Left cardiac atrium (tissue), 4 donors: Measurements from ENCODE around the gene GNGT1. TPM values are rescaled to one million over a fixed set of nuclear protein-coding genes. Genes with fewer than 3 reads are reported as not detected.

Source experiments
- ATAC-seq, 2 donors: fragments of 200-7000 bp; cut with Tn5 transposase; one replicate each; pipeline ENCODE4 v1.9.1; 2020; ENCODE audit warnings: mild to moderate bottlenecking in 2 of 2, moderate library complexity in 2 of 2
- DNase-seq: peaks from one replicate; pipeline ENCODE4 v3.0.0-alpha.2; 2020
- intact Hi-C, 2 donors: fragments of 100-400 bp; cut with DNase I; formaldehyde crosslinking; loops; one replicate each; pipeline versions ENCODE4 v1.14.1 to v1.15.1; 2022 to 2023
- total RNA-seq, 2 donors: library from RNA; stranded (reverse); fragmentation: NEBNext Ultra II Directional; extraction: Animal tissue kit (Norgen Biotek cat#: 25700); gene quantifications; one replicate each; pipeline ENCODE4 v1.2.1, GENCODE V29; 2021
- donor health status: DM: no; HTN: yes; CAD: no.
- donor health status: DM: no; HTN: yes; CAD: no; lungs with severe emphysema.
- donor health status: DM: yes; HTN: yes; CAD: no.
- donor health status: Dilated cardiomyopathy.

GNGT1 gene
- total RNA-seq, 2 donors from 2014 or later, result not detected

DNA sequence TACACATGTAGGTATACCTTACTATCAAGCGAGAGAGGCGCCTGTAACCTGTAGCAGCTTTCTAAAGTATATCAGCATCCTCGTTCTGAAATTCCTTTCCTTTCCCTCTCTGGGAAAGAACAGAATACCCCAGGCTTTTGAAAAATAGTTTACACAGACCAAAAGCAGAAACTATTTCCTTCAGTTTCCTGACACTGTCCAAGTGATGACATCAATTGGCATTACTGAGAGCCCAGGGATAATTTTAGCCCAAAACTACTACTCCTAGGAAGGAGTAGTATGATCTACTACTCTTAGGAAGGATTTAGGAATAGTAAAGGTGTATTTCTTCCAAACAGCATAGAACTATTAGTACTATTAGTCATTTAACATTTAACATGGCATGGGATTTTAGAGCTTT lies 21.2 kb downstream of the GNGT1 start:
- DNase-seq, result no peak
- intact Hi-C loops, result loop anchor here in 1 of 2 donors (5.0 kb wide), 1 partner anchor 75 kb away; the partner anchor contains the start of gene BET1
- ATAC-seq, result peak; percentile 49 to 57

DNA sequence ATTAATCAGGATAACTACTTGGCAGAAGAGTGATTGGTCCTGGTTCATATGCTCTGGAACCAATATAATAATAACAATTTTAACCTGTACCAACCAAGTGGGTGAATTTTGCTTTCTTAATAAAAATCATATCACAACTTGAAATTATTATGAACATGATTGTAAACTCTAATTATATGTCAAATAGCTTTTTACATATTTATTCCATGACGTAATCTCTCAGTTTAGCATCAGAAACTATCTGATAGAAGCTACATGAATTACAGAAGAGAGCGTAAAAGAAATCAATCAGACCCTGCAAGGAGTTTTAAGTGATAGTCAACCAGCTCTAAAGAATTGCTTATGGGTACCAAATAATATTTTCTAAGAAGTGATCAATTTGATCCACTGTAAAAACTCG lies 25.3 kb downstream of the GNGT1 start:
- intact Hi-C loops, result no loop called here
- ATAC-seq, result no peak

DNA sequence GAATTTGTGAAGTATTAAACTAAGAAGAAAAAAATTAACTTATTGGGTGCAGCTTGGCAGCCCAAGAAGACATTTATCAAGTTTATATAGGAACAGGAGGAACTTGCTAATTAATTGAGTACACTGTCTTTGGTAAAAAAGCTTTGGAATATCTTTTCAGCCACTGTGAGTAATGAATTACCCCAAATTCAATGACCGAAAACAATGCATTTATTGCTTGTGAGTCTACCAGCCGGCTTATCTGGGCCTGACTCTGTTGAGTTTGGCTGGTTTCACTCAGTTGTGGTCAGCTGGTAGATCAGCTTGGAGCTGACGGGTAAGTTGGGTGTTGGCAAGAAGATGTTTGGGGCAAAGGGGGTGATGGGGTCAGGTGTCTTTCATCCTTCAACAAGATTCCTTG lies 26.8 kb downstream of the GNGT1 start:
- DNase-seq, result no peak
- intact Hi-C loops, result no loop called here
- no peak for ATAC-seq

More for the DNA sequence above, 25.3 kb downstream of the GNGT1 start:
- no peak for DNase-seq

DNA sequence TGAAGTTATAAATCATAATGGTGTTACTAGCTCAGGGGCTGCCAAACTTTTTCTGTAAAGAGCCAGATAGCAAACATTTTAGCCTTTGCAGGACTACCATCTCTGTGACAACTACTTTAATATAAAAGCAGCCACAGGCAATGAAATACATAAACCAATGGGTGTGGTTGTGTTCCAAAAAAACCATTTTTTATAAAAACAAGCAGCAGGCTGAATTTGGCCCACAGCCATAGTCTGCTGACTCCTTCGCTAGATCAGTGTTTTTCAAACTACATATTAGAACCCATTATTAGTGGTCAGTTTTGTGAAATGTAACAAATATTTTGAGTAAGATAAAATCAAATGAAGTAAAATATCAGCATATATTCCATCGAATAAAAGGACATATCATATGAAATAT lies 28.7 kb downstream of the GNGT1 start:
- intact Hi-C loops, result no loop called here
- no peak for DNase-seq
- ATAC-seq, result no peak

DNA sequence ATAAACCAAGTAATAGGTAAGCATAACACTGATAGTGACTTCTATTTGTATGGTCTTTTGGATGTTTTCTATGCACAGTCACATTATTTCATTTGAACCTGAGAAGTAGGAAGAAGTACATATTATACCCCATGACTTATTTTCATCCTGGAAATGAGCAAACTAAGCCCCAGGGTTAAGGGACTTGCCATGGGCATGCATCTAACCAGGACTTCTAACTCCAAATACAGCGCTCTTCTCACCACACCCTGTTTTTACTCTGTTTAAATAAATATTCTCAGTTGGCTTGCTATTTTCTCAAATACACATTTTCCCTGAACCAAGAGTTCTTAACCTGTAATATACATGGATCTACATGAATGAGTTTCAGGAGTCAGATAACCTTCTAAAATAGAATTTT lies 31.5 kb downstream of the GNGT1 start:
- DNase-seq (no peak), ATAC-seq (no peak)
- intact Hi-C loops, result no loop called here

DNA sequence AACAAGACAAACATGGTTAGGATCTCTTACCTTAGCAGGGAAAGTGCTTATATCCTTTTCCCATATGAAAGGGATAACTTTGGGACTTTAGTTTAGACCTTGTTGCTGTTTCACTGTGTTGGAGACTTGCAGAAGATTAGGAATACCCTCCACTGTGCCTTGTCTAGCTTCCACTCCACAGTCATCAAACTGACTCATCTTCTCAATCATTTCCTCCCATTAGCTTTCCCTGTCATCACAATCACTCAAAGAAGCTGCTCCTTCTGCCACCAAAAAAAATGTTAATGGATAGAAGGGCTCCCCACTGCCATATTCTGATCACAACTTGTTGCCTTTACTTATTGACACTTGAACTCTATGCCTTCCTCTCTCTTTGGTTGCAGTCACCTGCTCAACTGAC lies 31.9 kb downstream of the GNGT1 start:
- no peak for ATAC-seq
- intact Hi-C loops, result no loop called here

DNA sequence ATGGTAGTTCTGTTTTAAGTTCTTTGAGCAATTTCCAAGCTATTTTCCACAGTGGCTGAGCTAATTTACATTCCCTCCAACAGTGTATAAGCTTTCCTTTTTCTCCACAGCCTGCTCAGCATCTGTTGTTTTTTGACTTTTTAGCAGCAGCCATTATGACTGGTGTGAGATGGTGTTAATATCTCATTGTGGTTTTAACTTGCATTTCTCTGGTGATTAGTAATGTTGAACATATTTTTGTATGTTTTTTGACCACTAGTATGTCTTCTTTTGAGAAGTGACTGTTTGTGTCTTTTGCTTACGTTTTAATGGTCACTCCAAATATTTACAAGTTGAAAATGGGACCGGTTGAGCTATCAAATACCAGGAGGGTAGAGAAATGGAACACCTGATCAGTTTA lies 35.6 kb downstream of the GNGT1 start:
- ATAC-seq (no peak), DNase-seq (no peak)
- intact Hi-C loops, result no loop called here

More for the DNA sequence above, 31.9 kb downstream of the GNGT1 start:
- no peak for DNase-seq

DNA sequence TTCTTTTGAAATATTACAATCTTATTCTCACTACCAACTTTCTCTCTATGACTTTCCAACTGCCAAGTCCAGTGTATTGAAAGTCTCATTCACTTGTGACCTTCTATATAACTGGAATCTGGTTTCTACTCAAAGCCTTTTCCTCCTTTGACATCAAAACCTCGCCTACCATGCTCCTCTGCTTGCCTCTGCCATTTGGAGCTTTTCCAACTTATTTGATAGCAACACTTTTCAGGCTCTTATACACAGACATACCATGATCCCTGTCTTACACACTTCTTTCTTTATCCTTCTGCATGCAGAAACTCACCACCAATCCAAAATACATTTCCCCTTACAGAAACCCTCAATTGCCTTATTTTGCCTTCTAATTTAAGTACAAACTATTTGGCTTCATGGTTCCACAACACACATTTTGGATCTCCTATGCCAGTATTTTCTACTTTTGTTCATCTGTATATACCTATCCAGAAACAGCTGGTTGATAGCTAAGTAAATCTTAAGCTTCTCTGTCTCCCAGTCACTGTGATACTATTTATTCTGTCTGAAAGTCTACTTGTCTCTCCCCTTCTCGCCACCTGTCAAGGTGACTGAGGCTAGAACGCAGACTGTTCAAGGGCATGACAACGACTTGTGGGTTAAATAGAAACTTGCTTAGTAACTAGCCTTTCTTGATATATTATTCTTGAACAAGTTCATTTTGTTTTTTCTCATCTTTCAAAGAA lies 37.6 kb downstream of the GNGT1 start:
- ATAC-seq, result no peak
- intact Hi-C loops, result no loop called here
- no peak for DNase-seq

DNA sequence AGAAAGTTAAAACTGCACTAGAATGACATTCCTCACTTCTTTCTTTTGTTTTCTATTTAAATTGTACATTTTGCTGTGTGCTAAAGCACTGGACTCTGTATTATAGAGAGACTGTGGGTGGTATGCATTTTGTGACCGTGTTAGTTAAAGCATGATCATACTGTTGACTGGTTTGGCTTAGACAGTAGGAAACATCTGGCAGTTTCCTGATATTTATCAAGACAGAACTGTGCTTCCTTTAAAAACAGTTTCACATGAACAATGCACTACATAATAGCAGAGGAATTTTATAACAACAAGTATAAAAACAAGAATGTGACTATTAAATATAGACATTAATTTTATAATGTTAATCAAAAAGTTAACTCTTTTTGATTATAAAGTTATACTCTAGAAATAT lies 38.3 kb downstream of the GNGT1 start:
- ATAC-seq (peak; percentile 25 to 47), DNase-seq (no peak)
- intact Hi-C loops, result no loop called here

DNA sequence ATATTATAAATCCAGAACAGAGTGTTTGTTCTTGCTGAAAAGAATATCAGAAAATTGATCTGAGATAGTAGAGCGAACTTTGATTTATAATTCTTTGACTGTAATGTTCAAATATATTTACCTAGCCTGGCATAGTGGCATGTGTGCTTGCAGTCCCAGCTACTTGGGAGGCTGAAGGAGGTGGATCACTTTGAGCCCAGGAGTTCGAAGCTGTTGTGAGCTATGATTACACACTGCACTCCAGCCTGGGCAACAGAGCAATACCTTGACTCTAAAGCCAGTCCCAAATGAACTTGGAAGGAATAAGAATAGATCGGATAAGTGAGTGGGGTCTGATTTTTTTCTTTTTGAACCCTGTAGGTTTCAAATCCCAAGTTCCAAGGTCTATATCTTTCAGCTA lies 38.7 kb downstream of the GNGT1 start:
- ATAC-seq (no peak), DNase-seq (no peak)
- intact Hi-C loops, result no loop called here

DNA sequence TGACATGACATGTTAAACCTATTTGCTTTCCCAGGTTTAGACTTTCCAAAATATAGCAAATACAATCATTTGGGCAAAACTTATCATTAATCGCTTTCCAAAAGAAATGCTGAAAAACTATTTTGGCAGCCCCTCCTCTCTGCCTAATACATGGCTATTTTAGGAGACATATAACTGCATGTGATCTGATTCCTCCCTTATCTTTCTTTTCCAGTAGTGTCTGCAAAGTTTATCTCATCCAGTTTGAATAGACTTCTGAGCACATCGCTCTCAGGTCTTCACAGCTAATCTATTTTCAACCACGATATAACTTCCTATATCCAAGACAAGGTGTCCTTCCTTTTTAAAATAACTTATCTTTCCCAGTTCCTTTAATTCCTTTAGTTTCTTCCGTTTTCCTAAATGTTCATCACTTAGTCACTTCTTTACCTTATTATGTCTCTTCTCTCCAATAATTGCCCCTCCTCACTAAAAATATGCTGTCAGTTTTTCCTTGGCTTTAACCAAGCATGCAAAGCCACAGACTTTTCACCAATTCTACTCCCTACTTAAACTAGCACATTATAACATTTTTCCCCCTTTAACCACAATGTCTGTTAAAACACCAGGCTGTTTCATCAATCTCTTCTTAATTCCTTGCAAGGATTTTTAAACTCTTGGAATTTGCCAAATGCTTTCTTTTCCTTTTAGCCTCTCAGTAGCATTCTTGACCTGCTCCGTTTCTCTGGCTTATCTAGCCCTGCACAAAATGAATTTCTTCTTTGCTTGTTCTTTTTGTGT lies 39.6 kb downstream of the GNGT1 start:
- intact Hi-C loops, result no loop called here
- ATAC-seq (no peak), DNase-seq (no peak)

DNA sequence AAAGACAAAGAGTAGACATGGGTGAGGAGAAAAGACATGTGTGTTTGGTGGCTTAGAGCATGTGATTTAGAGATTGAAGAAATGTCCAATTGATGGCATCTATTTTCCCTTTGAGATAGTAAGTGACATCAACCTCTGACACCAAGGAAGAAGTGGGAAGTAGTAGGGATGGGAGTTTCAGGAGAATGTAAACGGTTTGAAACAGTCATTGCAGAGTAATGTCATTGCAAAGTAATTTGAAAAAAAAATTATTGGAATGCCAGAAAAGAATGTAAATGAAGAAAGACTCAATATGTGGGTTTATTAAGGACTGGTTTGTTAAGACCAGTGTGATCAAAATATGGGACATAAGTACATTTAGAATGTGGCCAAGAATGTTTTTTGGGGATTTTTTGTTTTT lies 41.7 kb downstream of the GNGT1 start:
- intact Hi-C loops, result no loop called here
- no peak for ATAC-seq
- no peak for DNase-seq

DNA sequence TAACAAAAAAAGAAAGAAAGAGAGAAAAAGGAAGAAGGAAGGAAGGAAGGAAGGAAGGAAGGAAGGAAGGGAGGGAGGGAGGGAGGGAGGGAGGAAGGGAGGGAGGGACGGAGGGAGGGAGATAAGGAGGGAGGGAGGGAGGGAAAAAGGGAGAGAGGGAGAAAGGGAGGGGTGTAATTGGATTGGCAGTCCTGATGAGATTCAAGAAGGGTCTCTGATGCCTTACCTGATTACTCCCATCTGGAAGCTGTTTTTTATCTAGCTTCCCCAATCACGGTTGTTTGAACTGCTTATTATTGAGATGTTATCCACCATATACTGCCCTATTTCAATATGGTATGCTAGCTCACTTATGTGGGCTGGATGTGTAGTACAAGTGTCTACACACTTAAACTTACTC lies 42.5 kb downstream of the GNGT1 start:
- ATAC-seq, result no peak
- intact Hi-C loops, result no loop called here

DNA sequence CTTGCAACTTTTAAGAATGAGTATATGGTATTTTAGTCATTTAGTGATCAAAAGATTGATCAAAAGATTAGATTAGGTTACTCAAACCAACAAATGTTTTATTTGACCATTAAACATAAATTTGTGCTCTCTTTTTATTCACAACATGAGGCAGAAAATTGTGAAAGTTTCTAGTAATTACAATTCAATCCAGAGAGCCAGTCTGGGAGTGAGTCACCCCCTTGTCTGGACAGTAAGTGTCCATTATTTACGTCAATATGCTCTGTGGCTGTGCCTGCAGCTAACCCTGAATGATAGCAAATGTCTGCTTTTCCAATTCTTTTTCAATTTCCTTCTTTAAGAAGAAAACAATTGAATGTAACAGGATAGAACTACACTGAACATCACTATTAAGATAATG lies 43.1 kb downstream of the GNGT1 start:
- ATAC-seq (no peak), DNase-seq (no peak)
- intact Hi-C loops, result no loop called here

More for the DNA sequence above, 42.5 kb downstream of the GNGT1 start:
- no peak for DNase-seq

DNA sequence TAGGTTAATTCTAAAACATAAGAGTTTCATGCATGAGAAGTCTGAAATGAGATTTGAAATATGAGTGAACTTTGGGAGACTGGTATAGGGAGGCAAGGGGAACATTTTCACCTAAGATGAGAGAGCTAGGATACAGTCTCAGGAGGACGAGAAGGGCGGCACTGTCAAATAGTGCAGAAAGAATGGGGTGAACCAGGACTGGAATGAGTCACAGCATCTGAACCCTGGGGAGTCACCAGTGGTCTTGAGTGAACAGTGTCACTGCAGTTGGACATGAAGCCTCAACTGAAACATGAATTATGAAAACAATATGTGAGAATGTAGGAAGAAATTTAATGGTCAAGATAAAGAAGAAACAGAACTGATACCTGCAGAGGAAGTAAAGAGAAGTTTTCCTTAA lies 48.9 kb downstream of the GNGT1 start:
- DNase-seq, result no peak
- ATAC-seq, result no peak
- intact Hi-C loops, result no loop called here

DNA sequence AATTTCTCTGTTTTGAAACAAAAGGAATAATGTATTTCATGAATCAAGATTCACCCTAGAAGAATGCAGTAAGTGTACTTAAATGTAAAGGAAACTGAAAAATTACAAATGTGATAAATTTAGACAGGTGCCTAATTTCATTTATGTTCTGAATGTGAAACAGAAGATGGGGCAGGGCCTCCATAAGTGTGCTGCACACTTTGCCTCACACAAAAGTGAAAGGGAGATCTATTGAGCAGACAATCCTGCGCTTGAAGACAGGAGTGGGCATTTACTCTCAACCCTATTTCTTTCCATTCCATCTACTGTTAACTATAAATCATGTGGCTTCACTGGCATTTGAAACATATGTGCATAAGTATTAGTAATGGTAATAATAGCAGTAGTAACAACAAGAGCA lies 51.4 kb downstream of the GNGT1 start:
- ATAC-seq (no peak), DNase-seq (no peak)
- intact Hi-C loops, result no loop called here

DNA sequence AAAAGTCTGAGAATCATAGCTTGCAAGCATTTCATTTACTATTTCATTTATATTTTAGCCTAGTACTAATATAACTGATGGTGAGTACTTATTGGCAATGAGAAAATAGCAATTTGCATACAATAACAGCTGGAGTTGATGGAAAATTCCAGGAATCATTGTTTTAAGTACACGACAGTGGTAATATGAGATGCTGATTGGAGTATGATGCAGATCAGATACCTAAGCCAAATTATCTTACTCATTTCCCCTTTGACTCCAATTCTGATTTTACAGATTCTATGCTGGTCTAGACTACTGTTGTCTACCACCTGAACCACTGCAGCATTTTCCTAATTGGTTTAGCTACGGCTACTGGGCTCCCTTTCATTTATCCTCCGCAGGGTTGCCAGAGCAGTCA lies 51.8 kb downstream of the GNGT1 start:
- ATAC-seq, result no peak
- intact Hi-C loops, result no loop called here
- DNase-seq, result no peak

DNA sequence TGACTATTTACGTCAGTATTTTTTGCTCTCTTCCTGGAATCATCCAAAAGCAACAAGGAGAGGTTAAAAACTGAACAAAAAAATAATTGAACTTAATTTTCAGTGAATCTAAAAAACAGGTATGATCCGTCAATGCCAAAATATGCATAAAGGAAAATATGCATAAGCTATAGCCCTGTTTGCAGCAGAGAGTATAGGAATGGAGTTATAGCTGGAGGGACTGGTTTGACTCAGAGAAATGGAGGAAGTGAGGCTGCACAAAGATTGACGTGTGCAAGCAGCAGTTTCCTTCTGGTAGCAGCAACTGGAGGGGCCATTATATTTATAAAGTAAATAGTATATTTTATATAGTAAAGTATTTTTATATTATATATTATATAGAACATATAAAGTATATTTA lies 52.3 kb downstream of the GNGT1 start:
- intact Hi-C loops, result no loop called here
- DNase-seq, result no peak
- ATAC-seq, result no peak
